ENCODE data around the gene IGFL2. TPM values are rescaled to one million over a fixed set of nuclear protein-coding genes. Genes with fewer than 3 reads are reported as not detected.

Gene IGFL2
- not detected in 2 replicates for total RNA-seq

GRCh38 chr19:46147791-46148288, at the start of gene IGFL2:
TSS of gene IGFL2 (plus strand) at chr19:46148238. CDS start at chr19:46148279, 41 bp downstream.

GRCh38 chr19:46124638-46125115, 23.4 kb upstream of the IGFL2 start, which contains the start of gene IGFL3:
TSS of gene IGFL3 (minus strand) at chr19:46124688. CDS start at chr19:46124649, 39 bp downstream.

Other genes starting within 250 kb of the IGFL2 start
- 1.5 and 2.5 TPM in 2 replicates for gene MYPOP, start 245.6 kb upstream of the IGFL2 start, total RNA-seq
- not detected in 2 replicates for gene NANOS2, start 233.5 kb upstream of the IGFL2 start, total RNA-seq
- 0.39 TPM in 1 of 2 replicates, not detected in the other for gene NOVA2, start 174.4 kb upstream of the IGFL2 start, total RNA-seq
- gene CCDC61, start 152.8 kb upstream of the IGFL2 start, total RNA-seq, result 7.4 and 7.7 TPM in 2 replicates
- gene PGLYRP1, start 125.2 kb upstream of the IGFL2 start, total RNA-seq, result not detected in 2 replicates
- not detected in 2 replicates for gene IGFL4, start 107.2 kb upstream of the IGFL2 start, total RNA-seq
- gene IGFL3, start 23.6 kb upstream of the IGFL2 start, total RNA-seq, result not detected in 2 replicates
- not detected in 2 replicates for gene IGFL1, start 81.5 kb downstream of the IGFL2 start, total RNA-seq
- gene HIF3A, start 148.8 kb downstream of the IGFL2 start, total RNA-seq, result 10.8 and 22.0 TPM in 2 replicates
- 61.0 and 72.3 TPM in 2 replicates for gene PPP5C, start 198.8 kb downstream of the IGFL2 start, total RNA-seq